NCI-H2171 treated with DMSO at 0.1 percent for 48 hours (cell line): Measurements from ENCODE around the gene GALNTL6.
"Not testable (repeated sequence)": the region's sequence is repeated elsewhere in the genome, so short reads cannot be mapped to it uniquely, and the experiment has no call there.

ENCODE experiments used
- DNase-seq: peaks from one replicate; lab custom pipeline; 2025; lab: John Stamatoyannopoulos, UW

GALNTL6 gene

DNA sequence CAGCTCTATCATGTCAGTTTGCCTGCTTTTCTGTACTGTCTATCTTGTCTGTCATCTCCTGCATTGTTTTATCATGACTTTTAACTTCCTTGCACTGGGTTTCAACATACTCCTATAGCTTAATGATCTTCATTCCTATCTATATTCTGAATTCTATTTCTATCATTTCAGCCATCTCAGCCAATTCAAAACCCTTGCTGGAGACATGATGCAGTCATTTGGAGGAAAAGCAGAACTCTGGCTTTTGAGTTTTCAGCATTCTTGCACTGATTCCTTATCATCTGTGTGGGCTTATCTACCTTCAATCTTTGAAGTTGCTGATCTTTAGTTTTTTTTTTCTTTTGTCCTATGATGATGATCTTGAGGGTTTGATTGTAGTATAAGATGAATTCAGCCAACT lies 861.6 kb downstream of the GALNTL6 start:
- no peak for DNase-seq

DNA sequence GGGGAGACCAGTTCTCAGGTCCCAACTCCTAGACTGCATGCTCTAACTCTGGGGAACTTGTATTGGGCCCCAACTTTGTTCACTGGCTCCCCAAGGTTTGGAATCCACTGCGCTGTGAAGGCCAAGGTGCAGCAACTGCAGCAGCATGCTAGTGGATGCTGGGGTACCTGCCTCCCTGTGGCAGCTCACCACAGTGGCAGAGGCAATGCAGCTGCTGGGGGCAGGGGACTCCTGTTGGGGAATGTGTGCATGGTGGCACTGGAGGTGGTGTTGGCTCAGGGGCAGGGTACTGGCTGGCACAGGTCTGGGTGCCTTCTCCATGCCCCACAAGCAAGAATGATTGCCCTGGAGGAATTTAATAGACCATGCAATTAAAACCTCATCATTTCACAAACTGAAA lies 862.0 kb downstream of the GALNTL6 start:
- DNase-seq: no peak

DNA sequence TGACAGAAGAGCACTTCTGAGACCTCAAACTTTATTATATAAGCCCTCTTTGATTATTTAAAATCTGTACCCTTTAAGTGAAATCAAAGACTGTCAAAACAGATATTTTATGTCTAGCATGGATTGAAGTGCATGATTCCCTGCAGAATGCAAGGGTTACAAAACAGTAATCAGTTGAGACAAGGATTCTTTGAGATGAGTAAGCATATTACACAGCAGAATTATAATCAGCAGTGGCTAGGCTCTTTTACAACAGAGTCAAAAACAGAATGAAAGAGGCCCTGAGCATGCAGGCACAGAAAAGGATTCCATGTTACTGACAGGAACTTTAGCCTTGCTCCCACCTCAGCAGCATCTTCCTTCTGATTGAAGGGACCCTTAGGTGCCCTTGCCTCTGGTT lies 867.5 kb downstream of the GALNTL6 start:
- DNase-seq: no peak

DNA sequence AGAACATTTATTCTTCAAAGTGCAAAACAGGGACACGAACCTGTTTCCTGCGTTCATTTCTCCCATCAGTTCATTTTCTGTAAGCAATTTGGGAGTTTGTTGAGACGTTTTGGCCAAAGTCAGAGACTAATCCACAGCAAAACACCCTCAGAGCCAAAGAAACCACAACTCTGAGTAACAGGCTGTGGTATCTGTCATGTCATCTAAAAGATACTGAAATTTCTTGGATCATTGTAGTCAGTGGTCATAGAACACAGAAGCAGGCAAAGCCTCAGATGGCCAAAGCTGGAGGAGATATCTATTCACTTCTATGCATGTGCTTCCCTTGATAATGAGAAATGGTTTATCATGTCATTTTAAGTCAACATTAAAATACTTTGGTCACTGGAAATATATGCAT lies 869.8 kb downstream of the GALNTL6 start:
- DNase-seq: no peak

DNA sequence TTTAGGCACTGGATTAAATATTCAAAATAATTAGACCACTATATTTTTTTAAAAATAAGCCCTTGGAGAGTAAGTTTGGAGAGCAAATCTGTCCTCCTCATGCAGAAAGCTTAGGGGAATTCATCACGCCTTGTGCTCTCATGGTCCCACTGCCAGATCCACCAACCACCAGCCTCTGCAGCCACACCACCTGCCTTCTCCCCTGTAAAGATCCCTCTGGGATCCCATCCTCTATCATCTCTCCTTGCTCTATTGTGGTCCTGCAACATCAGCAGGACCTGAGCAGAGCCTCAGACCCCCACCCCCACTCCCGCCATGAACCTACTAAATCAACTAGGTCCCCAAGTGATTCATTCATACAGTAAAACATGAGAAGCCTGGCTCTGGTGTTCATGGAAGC lies 872.8 kb downstream of the GALNTL6 start:
- DNase-seq: peak; percentile 88

DNA sequence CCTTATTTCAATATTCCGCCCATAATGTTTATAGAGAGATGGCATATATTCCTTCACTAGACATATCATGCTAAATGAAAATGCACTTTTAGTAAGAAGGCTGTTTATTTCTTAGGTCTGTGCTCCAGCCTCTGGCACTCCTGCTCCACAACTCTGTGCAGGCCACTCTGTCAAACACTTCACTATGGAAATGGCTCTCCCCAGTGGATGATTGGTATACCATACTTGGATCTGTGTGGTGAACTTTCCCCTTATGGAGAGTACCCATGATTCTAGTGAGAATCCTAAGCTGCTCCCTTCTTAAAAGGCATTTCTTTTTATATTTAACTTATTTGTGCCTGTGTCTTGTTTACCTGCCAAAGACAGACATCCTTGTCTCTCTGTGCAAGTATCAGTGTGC lies 875.3 kb downstream of the GALNTL6 start:
- no peak for DNase-seq

DNA sequence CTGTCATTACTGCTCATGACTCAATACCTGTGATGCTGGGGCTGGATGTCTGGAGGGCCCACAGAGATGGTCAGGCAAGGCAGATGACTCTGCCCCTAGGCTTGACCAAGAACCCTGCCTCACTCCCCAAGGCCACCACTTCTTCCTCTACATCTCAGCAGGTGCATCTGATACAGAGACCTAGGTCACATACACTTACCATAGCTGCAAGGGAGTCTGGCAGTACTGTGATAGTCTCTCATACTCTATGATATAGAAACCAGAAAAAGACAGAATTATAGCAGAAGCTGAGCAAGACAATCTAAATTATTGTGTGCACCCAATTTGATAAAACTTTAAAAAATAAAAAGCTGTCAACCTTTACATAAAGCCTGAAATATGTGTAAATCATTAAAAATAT lies 878.3 kb downstream of the GALNTL6 start:
- no peak for DNase-seq

DNA sequence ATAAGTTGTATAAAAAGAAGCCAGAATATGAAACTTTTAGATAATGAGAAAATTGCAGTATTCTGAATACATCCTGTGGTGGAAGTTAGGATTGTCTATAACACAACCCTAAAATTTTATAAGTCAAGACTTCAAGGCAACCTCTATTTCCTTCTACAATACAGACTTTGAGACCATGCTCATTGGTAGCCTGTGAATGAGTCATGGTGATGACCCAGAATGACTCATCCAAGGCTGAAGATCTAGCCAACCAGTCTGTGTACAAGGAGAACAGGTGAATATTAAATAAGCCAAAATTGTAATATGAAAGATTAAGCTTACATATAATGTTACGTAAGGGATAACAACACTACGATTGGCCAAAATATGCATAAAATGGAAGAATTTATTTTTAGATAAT lies 879.5 kb downstream of the GALNTL6 start:
- DNase-seq: no peak

DNA sequence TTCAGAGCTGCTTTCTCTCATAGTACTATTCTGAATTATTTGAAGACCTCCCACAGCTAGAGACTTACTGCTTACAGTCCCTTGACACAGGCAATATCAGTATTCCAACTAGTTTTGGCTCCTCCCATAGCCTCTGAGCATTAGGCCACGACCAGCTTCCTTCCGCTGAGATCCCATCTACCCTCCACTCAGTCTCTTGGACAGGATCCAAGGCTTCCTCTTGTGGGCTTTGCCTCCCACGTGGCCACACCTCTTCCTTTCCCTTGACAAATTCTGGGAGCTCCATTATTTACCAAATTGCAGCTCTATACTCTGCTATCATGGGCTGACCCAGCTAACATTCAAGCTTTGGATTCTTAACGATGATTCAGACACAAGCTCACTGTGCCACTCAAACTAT lies 885.1 kb downstream of the GALNTL6 start:
- DNase-seq: no peak

DNA sequence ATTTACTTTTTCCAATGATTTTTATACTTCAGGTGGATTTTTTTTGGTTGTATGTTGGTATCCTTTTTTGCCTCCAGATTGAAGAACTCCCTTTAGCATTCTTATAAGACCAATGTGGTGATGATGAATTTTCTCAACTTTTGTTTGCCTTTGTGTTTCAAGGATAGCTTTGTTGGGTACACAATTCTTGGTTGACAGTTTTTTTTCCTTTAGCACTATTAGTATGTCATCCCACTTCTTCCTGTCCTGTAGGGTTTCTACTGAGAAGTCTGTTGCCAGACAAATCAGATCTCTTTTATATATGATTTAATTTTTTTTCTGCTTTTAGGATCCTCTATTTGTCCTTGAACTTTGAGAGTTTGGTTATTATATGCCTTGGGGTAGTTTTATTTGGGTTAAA lies 892.4 kb downstream of the GALNTL6 start:
- no peak for DNase-seq

DNA sequence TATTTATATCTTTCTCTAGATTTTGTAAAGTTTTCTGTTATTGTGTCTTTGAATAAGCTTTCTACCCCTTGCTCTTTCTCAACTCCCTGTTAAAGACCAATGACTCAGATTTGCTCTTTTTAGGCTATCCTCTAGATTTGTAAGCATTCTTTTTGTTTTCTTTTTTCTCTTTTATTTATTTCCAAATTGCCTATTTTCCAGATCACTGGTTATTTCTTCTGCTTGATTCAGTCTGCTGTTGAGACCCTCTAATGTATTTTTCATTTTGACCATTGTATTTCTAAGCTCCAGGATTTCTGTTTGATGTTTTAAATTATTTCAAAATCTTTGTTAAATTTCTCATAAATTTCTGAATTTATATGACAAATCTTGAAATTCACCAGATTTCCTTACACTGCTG lies 892.8 kb downstream of the GALNTL6 start:
- no peak for DNase-seq

DNA sequence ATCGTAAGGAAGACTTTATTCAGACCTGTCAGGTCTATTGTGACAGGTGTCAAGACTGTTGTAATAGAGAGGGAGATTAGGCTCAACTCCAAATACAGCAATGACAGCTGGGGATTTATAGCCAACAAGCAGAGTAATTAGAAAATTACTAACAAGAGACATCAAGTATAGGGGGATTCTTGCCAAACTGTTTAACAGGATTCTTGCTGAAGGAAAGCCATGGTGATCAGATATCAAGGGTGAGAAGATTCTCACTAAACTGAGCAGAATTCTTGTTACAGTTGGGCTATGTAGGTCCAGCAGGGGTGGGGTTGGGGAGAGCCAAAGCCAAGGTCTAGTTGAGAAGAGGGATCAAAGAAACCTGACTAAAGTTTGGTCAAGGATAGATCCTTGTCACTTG lies 894.4 kb downstream of the GALNTL6 start:
- DNase-seq: peak; percentile 43

DNA sequence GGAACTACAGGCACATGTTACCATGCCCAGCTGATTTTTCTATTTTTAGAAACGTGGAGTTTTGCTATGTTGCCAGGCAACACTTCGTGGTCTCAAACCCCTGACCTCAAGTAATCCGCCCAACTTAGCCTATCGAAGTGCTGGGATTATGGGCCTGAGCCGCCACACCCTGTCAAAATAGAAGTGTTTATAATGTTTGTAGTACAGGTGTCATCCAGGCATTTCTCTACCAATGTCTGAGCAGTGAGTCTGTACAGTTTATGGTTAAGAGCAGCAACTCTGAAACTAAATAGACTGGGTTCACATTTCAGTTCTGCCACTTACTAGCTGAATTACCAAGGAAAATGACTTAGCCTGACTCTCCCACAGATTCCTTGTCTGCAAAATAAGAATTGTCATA lies 895.0 kb downstream of the GALNTL6 start:
- no peak for DNase-seq

DNA sequence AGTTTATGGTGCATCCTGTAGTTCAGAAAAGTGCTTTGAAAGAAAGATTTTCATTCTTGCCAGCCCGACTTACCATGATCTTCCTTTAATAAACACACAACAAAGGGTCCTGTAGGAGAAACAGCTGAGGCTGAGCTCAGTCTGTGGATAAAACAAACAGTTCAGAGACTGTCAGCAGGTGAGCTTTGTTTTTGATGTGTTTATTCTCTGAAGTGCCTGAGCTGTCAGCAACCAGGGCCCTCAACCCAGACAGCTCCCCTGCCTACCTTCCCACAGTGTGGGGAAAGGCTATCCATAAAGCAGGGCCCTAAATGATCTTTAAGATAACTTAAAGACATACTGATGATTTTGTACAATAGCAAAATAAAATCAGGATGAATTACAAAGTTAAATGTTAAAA lies 896.2 kb downstream of the GALNTL6 start:
- no peak for DNase-seq

DNA sequence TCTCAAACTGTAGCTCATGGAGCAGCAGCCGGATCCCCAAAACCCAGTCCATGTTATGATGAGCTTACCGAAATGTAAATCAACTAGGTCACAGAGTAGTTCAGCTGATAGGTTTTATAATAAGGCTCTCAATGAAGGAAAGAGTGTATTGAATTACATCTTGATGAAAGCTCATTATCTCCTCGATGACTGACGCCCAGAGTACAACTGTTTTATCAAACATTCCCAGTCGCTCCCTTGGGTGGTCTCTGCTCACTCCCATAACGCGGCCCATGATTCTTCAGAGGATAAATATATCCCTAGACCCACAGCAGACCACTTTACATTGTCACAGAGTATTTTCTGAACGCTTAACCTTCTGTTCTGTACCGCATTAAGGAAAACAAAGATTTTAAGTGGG lies 903.1 kb downstream of the GALNTL6 start:
- peak; percentile 38 for DNase-seq

DNA sequence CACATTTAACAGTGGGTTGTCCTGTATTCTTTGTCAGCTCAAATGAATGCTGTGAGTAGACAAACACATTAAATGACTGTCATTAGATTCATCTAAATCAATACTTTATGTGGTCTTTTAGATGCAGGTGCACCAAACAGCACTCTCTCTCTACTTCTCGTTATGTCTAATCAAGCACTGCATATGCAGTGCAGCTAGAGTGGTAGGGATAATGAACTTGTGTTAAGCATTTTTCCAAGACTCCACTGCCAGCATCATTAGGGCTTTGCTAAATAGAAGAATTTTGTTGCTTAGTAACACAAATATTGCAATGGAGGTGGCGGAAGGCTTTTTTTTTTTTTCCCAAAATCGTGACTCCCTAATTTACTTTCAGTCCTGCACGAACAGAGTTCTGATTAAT lies 908.5 kb downstream of the GALNTL6 start:
- DNase-seq: no peak

DNA sequence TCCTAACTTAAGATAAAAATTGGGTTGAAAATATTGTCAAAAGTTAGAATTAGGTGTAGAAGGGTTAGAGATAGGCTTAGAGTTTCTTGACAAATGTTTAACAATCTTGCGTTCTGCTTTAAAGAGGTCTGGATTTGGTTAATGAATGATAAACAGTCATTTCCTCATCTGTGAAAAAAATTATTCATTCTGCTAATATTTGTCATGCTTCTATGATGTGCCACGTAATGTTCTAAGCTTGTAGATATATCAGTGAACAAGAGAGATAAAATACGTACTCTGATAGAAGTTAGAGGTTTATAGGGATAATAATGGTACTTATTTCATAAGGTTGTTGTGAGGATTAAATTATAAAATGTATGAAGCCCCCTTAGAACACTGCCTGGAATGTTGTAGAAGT lies 912.4 kb downstream of the GALNTL6 start:
- no peak for DNase-seq

DNA sequence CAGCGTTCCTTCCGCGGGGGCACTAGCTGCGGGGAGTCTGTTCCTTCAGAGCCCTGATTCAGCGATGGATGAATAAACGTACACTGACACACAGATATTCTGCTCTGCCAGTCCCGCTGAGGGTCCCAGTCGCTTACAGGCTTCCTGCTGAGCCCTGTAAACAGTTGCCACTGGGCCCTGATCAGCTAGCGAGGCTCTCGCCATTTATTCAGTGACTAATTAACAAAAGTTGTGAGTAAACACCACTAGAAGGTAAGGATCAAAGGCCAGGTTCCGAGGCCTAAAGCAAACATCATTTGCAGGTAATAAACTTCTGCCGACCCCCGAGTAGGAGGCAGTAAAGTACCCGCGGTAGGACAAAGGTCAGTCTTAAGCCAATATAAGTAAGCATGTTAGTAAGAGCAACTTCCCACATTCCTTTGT lies 912.8 kb downstream of the GALNTL6 start:
- no peak for DNase-seq

DNA sequence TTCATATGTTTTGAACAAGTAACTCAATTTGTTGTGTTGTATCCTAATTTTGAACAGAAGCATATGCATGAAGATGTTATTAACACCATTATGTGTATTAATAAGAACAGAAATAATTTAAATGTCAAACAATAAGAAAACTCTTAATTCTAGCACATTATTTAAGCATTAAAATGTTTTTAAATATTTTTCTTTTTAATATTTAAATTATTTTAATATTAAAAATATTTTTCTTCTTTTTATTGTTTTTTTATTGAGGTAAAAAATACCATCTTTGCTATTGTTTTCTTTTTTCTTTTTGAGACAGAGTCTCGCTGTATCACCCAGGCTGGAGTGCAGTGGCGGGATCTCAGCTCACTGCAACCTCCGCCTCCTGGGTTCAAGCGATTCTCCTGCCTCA lies 914.4 kb downstream of the GALNTL6 start:
- no peak for DNase-seq

DNA sequence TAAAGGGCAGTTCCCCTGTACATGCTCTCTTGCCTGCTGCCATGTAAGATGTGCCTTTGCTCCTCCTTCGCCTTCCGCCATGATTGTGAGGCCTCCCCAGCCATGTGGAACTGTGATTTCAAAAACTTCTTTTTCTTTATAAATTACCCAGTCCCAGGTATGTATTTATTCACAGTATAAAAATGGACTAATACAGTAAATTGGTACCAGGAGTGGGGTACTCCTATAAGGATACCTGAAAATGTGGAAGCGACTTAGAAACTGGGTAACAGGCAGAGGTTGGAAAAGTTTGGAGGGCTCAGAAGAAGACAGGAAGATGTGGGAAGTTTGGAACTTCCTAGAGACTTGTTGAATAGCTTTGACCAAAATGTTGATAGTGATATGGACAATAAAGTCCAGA lies 920.4 kb downstream of the GALNTL6 start:
- DNase-seq: not testable (repeated sequence)

DNA sequence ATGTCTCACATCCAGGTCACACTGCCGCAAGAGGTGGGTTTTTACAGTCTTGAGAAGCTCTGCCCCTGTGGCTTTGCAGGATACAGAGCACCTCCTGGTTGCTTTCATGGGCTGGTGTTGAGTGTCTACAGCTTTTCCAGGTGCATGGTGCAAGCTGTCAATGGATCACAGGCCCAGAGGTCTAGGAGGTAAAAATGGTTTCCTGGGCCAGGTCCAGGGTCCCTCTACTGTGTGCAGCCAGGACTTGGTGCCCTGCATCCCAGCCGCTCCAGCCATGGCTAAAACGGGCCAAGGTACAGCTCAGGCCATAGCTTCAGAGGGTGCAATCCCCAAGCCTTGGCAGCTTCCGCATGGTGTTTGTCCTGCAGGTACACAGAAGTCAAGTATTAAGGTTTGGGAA lies 921.4 kb downstream of the GALNTL6 start:
- no peak for DNase-seq

DNA sequence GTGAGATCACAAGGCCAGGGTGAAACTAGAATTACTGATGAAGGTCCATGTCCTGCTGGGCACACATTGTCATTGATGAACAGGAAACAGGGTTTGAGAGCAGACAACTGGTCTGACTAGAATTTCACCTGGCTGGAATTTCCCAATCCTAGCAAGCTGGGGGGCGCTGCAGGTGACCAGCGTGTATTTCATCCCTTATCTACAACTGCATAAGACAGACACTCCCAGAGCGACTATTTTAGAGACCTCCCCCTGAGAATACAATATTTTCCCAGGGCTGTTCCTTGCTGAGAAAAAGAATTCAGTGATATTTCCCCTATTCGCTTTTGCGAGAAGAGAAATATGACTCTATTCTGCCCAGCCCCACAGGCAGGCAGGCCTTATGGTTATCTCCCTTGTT lies 922.8 kb downstream of the GALNTL6 start:
- no peak for DNase-seq

DNA sequence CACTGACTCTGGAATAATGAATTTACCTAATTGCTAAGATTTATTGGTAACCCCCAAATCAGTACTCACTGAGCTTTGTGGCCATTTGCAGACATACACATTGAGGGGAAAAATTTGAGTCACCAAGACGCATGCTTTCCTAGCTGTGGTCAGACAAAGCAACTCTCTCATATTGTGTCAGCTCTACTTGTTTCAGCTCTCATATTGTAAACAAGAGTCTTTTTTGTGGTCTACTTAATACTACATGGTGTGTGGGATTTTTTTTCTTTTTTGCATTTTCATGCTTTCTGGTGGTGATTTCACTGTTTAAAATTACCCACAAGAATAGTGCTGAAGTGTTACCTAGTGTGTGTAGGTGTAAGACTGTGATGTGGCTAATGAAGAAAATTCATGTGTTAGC lies 927.2 kb downstream of the GALNTL6 start:
- DNase-seq: no peak

DNA sequence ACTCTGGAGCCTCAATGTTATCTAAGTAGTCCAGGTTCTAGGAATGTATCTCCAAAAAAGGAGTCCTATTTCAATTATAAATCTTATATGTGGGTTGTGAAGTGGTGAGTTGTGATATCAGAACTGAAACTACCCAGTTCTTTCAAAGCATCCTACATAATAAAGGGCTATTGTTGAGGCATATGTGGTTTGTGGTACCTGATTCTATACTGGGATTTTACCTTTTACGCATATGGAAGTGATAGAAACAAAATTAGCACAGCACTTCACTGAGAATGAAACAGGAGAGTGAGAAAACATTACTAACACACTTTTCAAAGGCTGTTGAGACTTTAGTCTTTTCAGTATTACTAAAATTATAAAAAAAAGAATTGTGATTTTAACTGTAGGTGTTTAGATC lies 937.7 kb downstream of the GALNTL6 start:
- DNase-seq: no peak

DNA sequence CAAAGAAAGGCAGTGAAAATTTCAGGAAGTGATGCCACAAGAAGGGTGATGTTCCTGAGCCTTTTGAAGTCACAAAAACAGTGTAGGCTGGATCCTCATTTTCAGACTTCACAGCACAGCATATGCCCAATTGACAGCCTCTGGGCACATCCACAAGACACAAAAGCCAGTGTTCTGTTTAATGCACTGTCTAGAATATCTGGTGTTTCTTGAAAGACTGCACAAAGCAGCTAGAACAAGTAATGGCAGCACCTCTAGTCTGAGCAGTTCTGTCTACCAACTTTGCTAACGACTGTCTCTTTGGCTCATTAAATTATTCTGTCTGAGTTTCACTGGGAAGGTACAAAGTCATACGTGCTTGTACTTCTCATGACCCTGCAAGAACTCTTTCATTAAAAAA lies 938.3 kb downstream of the GALNTL6 start:
- DNase-seq: no peak
